HFFc6 (cell line): Measurements from ENCODE around the gene ADD3. TPM values are rescaled to one million over a fixed set of nuclear protein-coding genes. Genes with fewer than 3 reads are reported as not detected.

Experiments used
- DNase-seq: peaks from one replicate; pipeline ENCODE4 v3.0.0-alpha.2; 2018
- H3K27ac Mint-ChIP-seq: 2 replicates; pipeline ENCODE4 v1.8.0; 2020; ENCODE audit warnings: mild to moderate bottlenecking, mixed read lengths
- H3K27me3 Mint-ChIP-seq: 2 replicates; pipeline ENCODE4 v1.8.0; 2021; ENCODE audit warnings: mild to moderate bottlenecking, moderate library complexity, mixed read lengths; ENCODE audit not compliant: insufficient read depth
- H3K36me3 Mint-ChIP-seq: 2 replicates; pipeline ENCODE4 v1.8.0; 2021; ENCODE audit warnings: low read depth, mixed read lengths
- H3K4me1 Mint-ChIP-seq: 2 replicates; pipeline ENCODE4 v1.8.0; 2020; ENCODE audit warnings: low read depth, mixed read lengths
- H3K4me3 Mint-ChIP-seq: 2 replicates; pipeline ENCODE4 v1.8.0; 2020; ENCODE audit warnings: mild to moderate bottlenecking, moderate library complexity, mixed read lengths
- H3K9me3 Mint-ChIP-seq: 2 replicates; pipeline ENCODE4 v1.8.0; 2020; ENCODE audit warnings: mild to moderate bottlenecking, mixed read lengths
- long read RNA-seq: library from polyadenylated mRNA; unstranded; transcript quantifications from one replicate; pipeline ENCODE4 v2.0.0, GENCODE V29; 2019
- total RNA-seq, 6 experiments: library from RNA; stranded (reverse); fragmentation: NEBNext Ultra II Directional; extraction: Animal tissue kit (Norgen Biotek cat#: 25700); gene quantifications; 2 replicates in 1 of 6; 3 replicates in 5 of 6; pipeline ENCODE4 v1.2.3, GENCODE V29; 2021
- TF ChIP-seq, protein P1 (sequence below): fragments of 200-600 bp; sonication (generic); IDR thresholded peaks from 2 replicates; pipeline ENCODE4 v1.5.0; 2021; ENCODE audit warnings: antibody characterized with exemption, mild to moderate bottlenecking

Gene ADD3, protein sequence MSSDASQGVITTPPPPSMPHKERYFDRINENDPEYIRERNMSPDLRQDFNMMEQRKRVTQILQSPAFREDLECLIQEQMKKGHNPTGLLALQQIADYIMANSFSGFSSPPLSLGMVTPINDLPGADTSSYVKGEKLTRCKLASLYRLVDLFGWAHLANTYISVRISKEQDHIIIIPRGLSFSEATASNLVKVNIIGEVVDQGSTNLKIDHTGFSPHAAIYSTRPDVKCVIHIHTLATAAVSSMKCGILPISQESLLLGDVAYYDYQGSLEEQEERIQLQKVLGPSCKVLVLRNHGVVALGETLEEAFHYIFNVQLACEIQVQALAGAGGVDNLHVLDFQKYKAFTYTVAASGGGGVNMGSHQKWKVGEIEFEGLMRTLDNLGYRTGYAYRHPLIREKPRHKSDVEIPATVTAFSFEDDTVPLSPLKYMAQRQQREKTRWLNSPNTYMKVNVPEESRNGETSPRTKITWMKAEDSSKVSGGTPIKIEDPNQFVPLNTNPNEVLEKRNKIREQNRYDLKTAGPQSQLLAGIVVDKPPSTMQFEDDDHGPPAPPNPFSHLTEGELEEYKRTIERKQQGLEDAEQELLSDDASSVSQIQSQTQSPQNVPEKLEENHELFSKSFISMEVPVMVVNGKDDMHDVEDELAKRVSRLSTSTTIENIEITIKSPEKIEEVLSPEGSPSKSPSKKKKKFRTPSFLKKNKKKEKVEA
- total RNA-seq: 10 to 100 TPM; 46.4 to 57.4 (median 51.5) TPM
- long read RNA-seq, full-length matches to known transcripts: 41 of 65 reads
- long read RNA-seq, partial matches to known transcripts: 10 of 65 reads
- long read RNA-seq, other reads (novel, unspliced or antisense): 14 of 65 reads

DNA sequence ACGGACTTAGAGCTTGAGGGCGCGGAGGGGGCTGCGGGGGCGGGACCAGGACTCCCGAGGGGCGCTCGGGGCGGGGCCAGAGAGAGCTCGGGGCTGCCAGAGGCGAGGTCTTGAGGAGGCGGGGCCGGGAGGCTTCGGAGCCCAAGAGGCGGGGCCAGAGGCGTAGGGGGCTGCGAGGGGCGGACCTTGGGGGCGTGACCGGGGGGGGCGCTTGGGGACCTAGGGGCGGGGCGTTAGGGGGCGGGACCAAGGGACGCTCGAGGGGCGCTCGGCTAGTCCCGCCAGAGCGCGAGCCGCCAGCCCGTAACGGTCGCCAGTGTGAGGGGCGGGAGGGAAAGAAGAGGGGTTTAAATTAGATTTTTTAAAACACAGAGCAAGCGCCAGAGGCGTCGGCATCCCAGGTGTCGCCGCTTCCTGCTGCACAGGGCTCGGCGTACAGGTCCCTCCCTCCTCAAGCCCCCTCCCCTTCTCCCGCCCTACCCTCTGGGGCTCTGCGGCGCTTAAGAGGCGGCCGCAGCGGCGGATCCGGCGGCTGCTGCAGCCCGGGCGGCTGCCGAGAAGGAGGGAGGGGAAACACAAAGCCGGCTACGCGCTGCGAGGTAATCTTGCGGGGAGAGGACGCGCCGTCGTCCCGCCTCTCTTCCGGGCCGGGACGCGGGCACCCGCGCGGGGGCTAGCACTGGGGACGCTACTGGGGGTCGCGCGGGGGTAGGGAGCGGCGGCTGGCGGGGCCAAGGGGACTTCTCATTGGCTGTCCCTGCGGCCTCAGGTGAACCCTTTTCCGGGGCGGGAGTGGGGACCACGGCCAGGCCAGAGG is at the start of gene ADD3:
TSS of gene ADD3 (plus strand) at position 284 of the 817 bp plus-strand sequence. CDS start 92,670 bp downstream, outside the sequence.
- TF ChIP-seq, protein P1, sequence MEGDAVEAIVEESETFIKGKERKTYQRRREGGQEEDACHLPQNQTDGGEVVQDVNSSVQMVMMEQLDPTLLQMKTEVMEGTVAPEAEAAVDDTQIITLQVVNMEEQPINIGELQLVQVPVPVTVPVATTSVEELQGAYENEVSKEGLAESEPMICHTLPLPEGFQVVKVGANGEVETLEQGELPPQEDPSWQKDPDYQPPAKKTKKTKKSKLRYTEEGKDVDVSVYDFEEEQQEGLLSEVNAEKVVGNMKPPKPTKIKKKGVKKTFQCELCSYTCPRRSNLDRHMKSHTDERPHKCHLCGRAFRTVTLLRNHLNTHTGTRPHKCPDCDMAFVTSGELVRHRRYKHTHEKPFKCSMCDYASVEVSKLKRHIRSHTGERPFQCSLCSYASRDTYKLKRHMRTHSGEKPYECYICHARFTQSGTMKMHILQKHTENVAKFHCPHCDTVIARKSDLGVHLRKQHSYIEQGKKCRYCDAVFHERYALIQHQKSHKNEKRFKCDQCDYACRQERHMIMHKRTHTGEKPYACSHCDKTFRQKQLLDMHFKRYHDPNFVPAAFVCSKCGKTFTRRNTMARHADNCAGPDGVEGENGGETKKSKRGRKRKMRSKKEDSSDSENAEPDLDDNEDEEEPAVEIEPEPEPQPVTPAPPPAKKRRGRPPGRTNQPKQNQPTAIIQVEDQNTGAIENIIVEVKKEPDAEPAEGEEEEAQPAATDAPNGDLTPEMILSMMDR: no peak
- Mint-ChIP-seq H3K4me1 (peaks cover 46% of the 10 kb centered on the region), H3K36me3 (no peaks in the 10 kb centered on the region), H3K27me3 (no peaks in the 10 kb centered on the region), H3K4me3 (no peak within 1 kb of the TSS; the same call in 1 of the 2 replicates), H3K27ac (peak within 1 kb of the TSS; percentile 79), H3K9me3 (no peaks in the 10 kb centered on the region)
- peak; percentile 75 for DNase-seq

DNA sequence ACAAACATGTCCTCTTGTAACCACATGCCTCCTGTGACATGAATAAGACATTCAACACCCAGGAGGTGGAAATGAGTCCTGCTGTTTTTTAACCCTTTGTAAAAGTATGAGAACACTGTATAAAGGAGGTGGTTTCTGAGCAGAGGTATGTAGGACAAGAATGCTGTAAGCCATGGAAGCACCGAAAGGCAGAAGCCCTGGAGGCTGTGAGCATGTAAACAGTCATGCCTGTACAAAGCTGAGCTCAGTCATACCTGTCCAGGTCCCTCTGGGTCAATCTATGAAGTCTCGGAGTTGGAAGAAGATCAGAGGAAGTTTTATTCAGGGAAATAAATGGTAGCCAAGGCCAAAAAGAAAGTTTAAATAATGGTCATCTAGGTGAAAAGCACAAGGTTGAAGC is 49.7 kb upstream of the ADD3 start:
- peaks cover 27% of the 10 kb centered on the region for H3K4me1 Mint-ChIP-seq
- H3K27me3 Mint-ChIP-seq: no peaks in the 10 kb centered on the region
- H3K4me3 Mint-ChIP-seq: no peak overlapping the region
- TF ChIP-seq, protein P1: no peak
- H3K36me3 Mint-ChIP-seq: no peaks in the 10 kb centered on the region
- no peak overlapping the region for H3K27ac Mint-ChIP-seq
- DNase-seq: no peak
- H3K9me3 Mint-ChIP-seq: no peaks in the 10 kb centered on the region

DNA sequence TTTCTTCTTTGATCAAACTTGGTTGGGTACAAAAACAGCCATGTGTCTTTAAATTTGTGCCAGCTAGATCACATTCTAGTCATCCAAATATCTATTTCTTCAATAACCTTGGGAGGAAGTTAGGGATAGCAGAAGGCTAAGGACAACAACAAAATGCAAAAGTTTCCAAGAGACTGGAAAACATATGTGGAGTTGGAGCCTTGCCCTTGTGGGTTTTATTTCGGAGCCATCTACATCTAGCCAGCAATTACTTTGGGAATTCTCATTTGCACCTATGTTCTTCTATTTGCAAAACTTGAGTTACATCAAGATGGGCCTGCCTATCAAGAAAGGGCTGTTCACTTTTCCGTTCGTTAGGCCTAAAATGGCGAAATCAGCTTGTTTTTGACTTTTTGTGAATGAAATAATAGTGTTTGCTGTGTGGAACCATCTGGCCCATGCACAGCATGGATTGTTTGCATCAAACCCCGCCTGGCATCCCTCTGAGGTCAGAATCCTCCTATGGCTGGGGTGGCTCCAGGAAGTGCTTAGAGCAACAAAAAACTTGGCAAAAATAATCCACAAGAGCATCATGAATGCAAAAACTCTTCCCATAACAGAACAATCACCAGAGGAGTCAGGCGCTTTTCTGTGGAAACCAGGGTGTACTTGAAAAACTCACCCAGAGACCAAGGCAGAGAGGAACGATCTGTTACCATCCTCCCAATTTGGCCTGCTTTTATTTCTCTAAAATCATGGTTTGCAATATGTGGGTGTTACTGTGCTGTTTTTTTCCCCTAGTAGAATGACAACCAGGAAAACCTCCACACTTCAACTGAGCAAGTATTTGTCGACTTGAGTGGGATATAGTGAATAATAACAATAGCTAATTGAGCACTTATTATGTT is 48.3 kb upstream of the ADD3 start:
- H3K9me3 Mint-ChIP-seq: no peaks in the 10 kb centered on the region
- DNase-seq: no peak
- no peaks in the 10 kb centered on the region for H3K36me3 Mint-ChIP-seq
- peaks cover 37% of the 10 kb centered on the region for H3K4me1 Mint-ChIP-seq
- TF ChIP-seq, protein P1: no peak
- H3K27me3 Mint-ChIP-seq: no peaks in the 10 kb centered on the region
- H3K4me3 Mint-ChIP-seq: no peak overlapping the region
- H3K27ac Mint-ChIP-seq: no peak overlapping the region

DNA sequence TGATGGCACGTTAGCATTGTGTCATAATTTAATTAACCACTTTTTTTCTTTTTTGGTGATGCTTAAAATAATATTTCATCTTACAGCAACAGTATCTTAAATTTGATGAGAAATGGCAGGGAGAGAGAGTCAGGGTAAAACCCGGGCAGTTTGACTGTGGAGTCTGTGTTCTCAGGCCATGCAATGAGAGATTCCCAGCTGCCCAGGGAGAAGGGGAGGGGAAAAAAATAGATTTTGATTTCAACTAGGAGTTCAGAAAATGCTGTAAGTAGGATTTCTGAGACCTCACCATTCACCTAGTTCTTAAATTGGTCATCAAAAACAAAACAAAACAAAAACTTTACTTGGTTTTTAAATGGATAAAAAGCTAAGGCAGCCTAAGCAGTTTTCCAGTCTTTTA is 47.1 kb upstream of the ADD3 start:
- H3K36me3 Mint-ChIP-seq: no peaks in the 10 kb centered on the region
- no peak overlapping the region for H3K4me3 Mint-ChIP-seq
- H3K27me3 Mint-ChIP-seq: no peaks in the 10 kb centered on the region
- peaks cover 43% of the 10 kb centered on the region for H3K4me1 Mint-ChIP-seq
- no peak for DNase-seq
- no peaks in the 10 kb centered on the region for H3K9me3 Mint-ChIP-seq
- TF ChIP-seq, protein P1: no peak
- no peak overlapping the region for H3K27ac Mint-ChIP-seq
